Breast epithelium (tissue), 3 donors: Measurements from ENCODE around the gene RTN4RL1.

ENCODE experiments used
- CTCF ChIP-seq, 3 donors: fragments of 450-650 bp; IDR thresholded peaks; one replicate each; pipeline ENCODE4 v1.5.1; 2016 to 2017; ENCODE audit warnings: antibody characterized with exemption in 3 of 3, mild to moderate bottlenecking in 3 of 3, moderate library complexity in 3 of 3
- POLR2A ChIP-seq: fragments of 450-650 bp; IDR thresholded peaks from one replicate; pipeline ENCODE4 v1.6.1; 2016; ENCODE audit warnings: antibody characterized with exemption, mild to moderate bottlenecking, moderate library complexity
- POLR2AphosphoS5 ChIP-seq, 3 donors: sonication (generic); formaldehyde crosslinking; IDR thresholded peaks; one replicate each; pipeline ENCODE4 v1.6.1; 2017; ENCODE audit warnings: antibody characterized with exemption in 3 of 3

- no peak for TF ChIP-seq CTCF (IDR thresholded peaks at IDR 0.05)
- TF ChIP-seq POLR2A = no peak
- no peak for TF ChIP-seq POLR2AphosphoS5 (IDR thresholded peaks at IDR 0.05)
Observed at GRCh38 chr17:2040942-2041560, 15.9 kb upstream of the RTN4RL1 start.
